ENCODE measurements around the gene LDLRAD4.

The LDLRAD4 gene

DNA sequence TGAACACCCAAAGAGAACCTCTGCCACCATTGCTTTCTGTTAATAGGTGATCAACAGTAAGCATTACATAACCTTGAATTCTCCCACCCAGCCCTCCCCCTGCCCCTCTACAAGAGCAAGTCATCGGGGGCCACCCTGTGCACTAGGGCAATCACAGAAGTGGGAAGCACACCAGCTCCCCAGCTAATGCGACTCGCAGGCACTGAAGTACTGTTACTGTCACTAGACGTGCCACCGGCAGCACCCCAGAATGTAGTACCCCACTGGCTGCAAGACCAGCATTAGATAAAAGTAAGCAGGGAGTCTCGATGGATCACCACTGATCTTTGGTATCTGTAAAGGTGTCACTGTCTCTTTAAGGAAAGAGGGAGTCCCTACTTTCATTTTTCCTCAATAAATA lies 340.2 kb downstream of the LDLRAD4 start:
- POLR2A ChIA-PET: no interaction called here
- TF ChIP-seq LEF1 (IDR thresholded peaks at IDR 0.05; ENCODE audit: borderline replicate concordance) (no peak), ARNT (IDR thresholded peaks at IDR 0.05) (no peak)
- CTCF ChIA-PET: interaction anchor here (0.6 to 1.4 kb wide), 4 partner anchors 8 to 438 kb away, joined by 3 to 5 read pairs (median 3); no protein-coding TSS in a partner anchor
- DNase-seq (ENCODE audit: extremely low spot score): no peak

DNA sequence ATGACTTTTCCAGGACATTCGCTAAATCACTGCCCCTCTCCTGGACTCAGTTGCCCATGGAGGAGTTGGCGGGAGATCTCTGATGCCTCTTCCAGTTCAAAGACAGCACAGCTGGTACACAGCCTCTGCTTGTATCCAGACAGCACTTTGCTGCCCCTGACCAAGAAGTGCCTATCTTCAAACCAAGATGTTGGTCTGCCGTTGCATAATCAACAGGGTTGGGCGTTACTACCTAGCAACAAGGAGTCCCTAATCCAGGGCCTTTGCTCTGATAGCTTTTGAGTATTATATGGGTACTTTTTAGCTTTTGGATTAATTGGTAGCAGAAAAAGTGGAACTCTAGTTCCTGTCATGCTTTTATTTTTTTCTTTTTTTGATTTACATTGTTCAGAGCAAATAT lies 341.2 kb downstream of the LDLRAD4 start:
- no peak for TF ChIP-seq ELF4 (IDR thresholded peaks at IDR 0.05)
- TF ChIP-seq NFRKB (IDR thresholded peaks at IDR 0.05): no peak
- TF ChIP-seq FOXM1 (IDR thresholded peaks at IDR 0.05; ENCODE audit: borderline replicate concordance): no peak
- TF ChIP-seq ZNF384 (IDR thresholded peaks at IDR 0.05): no peak
- no peak for TF ChIP-seq ARNT (IDR thresholded peaks at IDR 0.05)
- no peak for TF ChIP-seq CTBP1 (IDR thresholded peaks at IDR 0.05; ENCODE audit: borderline replicate concordance)
- TF ChIP-seq TARDBP (IDR thresholded peaks at IDR 0.05): no peak
- no peak for TF ChIP-seq FOXA1 (IDR thresholded peaks at IDR 0.05)
- TF ChIP-seq SUZ12 (IDR thresholded peaks at IDR 0.05): no peak
- TF ChIP-seq, protein P1, sequence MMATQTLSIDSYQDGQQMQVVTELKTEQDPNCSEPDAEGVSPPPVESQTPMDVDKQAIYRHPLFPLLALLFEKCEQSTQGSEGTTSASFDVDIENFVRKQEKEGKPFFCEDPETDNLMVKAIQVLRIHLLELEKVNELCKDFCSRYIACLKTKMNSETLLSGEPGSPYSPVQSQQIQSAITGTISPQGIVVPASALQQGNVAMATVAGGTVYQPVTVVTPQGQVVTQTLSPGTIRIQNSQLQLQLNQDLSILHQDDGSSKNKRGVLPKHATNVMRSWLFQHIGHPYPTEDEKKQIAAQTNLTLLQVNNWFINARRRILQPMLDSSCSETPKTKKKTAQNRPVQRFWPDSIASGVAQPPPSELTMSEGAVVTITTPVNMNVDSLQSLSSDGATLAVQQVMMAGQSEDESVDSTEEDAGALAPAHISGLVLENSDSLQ (IDR thresholded peaks at IDR 0.05): no peak
- TF ChIP-seq L3MBTL2 (conservative IDR thresholded peaks at IDR 0.05): no peak
- no peak for TF ChIP-seq BHLHE40 (IDR thresholded peaks at IDR 0.05; ENCODE audit: borderline replicate concordance)
- no peak for TF ChIP-seq FOXK2 (IDR thresholded peaks at IDR 0.05)
- TF ChIP-seq HDGF (IDR thresholded peaks at IDR 0.05; ENCODE audit: borderline replicate concordance): no peak
- TF ChIP-seq SP1 (IDR thresholded peaks at IDR 0.05): no peak
- no peak for DNase-seq (ENCODE audit: extremely low spot score)
- CTCF ChIA-PET: no interaction called here
- POLR2A ChIA-PET: no interaction called here

DNA sequence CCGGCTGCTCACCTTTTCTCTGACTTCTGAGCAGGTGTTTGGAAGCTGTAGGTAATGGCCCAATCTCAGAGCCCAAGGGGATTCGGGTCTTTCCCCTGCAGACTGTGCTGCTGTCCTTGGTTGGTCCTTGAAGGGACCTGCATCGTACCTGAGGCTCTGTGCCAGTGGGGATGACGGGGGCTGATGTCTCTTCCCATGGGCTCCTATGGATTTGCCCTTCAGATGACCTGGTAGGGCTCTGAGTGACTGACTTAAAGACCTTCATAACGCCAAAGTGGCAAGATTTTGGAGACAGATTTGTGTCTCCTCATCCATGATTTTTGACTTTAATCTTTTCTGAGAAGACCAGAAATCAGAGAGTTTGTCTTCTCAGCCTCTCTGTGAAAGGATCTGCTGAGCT lies 341.7 kb downstream of the LDLRAD4 start:
- POLR2A ChIA-PET: no interaction called here
- CTCF ChIA-PET: no interaction called here
- no peak for TF ChIP-seq HDGF (IDR thresholded peaks at IDR 0.05; ENCODE audit: borderline replicate concordance)
- TF ChIP-seq LEF1 (IDR thresholded peaks at IDR 0.05; ENCODE audit: borderline replicate concordance): no peak
- no peak for TF ChIP-seq FOXM1 (IDR thresholded peaks at IDR 0.05; ENCODE audit: borderline replicate concordance)
- no peak for TF ChIP-seq BHLHE40 (IDR thresholded peaks at IDR 0.05; ENCODE audit: borderline replicate concordance)
- TF ChIP-seq NFRKB (IDR thresholded peaks at IDR 0.05): no peak
- no peak for TF ChIP-seq L3MBTL2 (conservative IDR thresholded peaks at IDR 0.05)
- no peak for TF ChIP-seq FOXK2 (IDR thresholded peaks at IDR 0.05)
- TF ChIP-seq TARDBP (IDR thresholded peaks at IDR 0.05): no peak
- TF ChIP-seq ELF4 (IDR thresholded peaks at IDR 0.05): no peak
- TF ChIP-seq ZNF384 (IDR thresholded peaks at IDR 0.05): no peak
- no peak for DNase-seq (ENCODE audit: extremely low spot score)

- DNase-seq (ENCODE audit: extremely low spot score): no peak
- no peak for TF ChIP-seq SUZ12 (IDR thresholded peaks at IDR 0.05)
- no peak for TF ChIP-seq NFRKB (IDR thresholded peaks at IDR 0.05)
- TF ChIP-seq ZNF384 (IDR thresholded peaks at IDR 0.05): no peak
- TF ChIP-seq SP1 (IDR thresholded peaks at IDR 0.05): no peak
- no peak for TF ChIP-seq LEF1 (IDR thresholded peaks at IDR 0.05; ENCODE audit: borderline replicate concordance)
- TF ChIP-seq ARNT (IDR thresholded peaks at IDR 0.05): no peak
- no peak for TF ChIP-seq BHLHE40 (IDR thresholded peaks at IDR 0.05; ENCODE audit: borderline replicate concordance)
- no peak for TF ChIP-seq FOXA1 (IDR thresholded peaks at IDR 0.05)
- TF ChIP-seq FOXM1 (IDR thresholded peaks at IDR 0.05; ENCODE audit: borderline replicate concordance): no peak
- TF ChIP-seq ELF4 (IDR thresholded peaks at IDR 0.05): no peak
- TF ChIP-seq L3MBTL2 (conservative IDR thresholded peaks at IDR 0.05): no peak
- no peak for TF ChIP-seq FOXK2 (IDR thresholded peaks at IDR 0.05)
- no peak for TF ChIP-seq HDGF (IDR thresholded peaks at IDR 0.05; ENCODE audit: borderline replicate concordance)
- no peak for TF ChIP-seq CTBP1 (IDR thresholded peaks at IDR 0.05; ENCODE audit: borderline replicate concordance)
- TF ChIP-seq TARDBP (IDR thresholded peaks at IDR 0.05): no peak
- TF ChIP-seq, protein P1 (IDR thresholded peaks at IDR 0.05): no peak
- CTCF ChIA-PET: no interaction called here
- POLR2A ChIA-PET: no interaction called here
Measured at GRCh38 chr18:13562494-13563029, 344.0 kb downstream of the LDLRAD4 start.

DNA sequence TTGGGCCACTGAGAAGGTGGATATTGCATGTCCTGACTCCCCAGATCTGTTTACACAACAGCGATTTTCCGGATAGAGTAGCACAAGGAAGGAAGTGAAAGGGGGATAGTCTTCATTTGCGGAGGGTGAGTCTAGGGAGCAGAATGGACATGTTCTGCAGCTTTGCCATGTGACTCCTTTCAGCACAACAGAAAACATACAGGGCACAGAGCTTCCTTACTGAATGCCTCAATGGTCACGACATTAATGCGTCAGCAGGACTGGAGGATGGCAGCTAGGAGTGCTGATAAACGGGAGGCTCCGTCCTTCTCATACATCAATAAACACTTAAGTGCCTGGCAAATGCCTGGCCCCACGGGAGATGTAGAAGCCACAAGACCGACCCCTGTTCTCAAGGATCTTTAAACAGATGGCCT lies 344.8 kb downstream of the LDLRAD4 start:
- ChIA-PET POLR2A (no interaction called here), CTCF (no interaction called here)
- TF ChIP-seq NFRKB (IDR thresholded peaks at IDR 0.05) (no peak), FOXA1 (IDR thresholded peaks at IDR 0.05) (no peak), L3MBTL2 (conservative IDR thresholded peaks at IDR 0.05) (no peak), CTBP1 (IDR thresholded peaks at IDR 0.05; ENCODE audit: borderline replicate concordance) (no peak), SP1 (IDR thresholded peaks at IDR 0.05) (no peak), HDGF (IDR thresholded peaks at IDR 0.05; ENCODE audit: borderline replicate concordance) (no peak), TARDBP (IDR thresholded peaks at IDR 0.05) (no peak), ELF4 (IDR thresholded peaks at IDR 0.05) (no peak), ZNF384 (IDR thresholded peaks at IDR 0.05) (no peak), FOXM1 (IDR thresholded peaks at IDR 0.05; ENCODE audit: borderline replicate concordance) (no peak), LEF1 (IDR thresholded peaks at IDR 0.05; ENCODE audit: borderline replicate concordance) (no peak), FOXK2 (IDR thresholded peaks at IDR 0.05) (no peak), SUZ12 (IDR thresholded peaks at IDR 0.05) (no peak)
- TF ChIP-seq, protein P1 (IDR thresholded peaks at IDR 0.05): no peak
- no peak for DNase-seq (ENCODE audit: extremely low spot score)

- CTCF ChIA-PET: no interaction called here
- POLR2A ChIA-PET: no interaction called here
- no peak for DNase-seq (ENCODE audit: extremely low spot score)
- no peak for TF ChIP-seq ZNF384 (IDR thresholded peaks at IDR 0.05)
Measured at GRCh38 chr18:13564579-13564978, 346.0 kb downstream of the LDLRAD4 start.

Measured in HEK293T (cell line).